Left ventricle myocardium inferior (tissue), 1 donor: ENCODE results near the gene FAM221B. TPM values are rescaled to one million over a fixed set of nuclear protein-coding genes. Genes with fewer than 3 reads are reported as not detected.

Experiments used
- DNase-seq: peaks from one replicate; pipeline ENCODE4 v3.0.0-alpha.2; 2020
- H3K27ac ChIP-seq: fragments of 200-600 bp; replicated peaks from 2 replicates; pipeline ENCODE4 v1.8.0; 2021
- H3K27me3 ChIP-seq: fragments of 200-600 bp; 2 replicates; pipeline ENCODE4 v1.8.0; 2021; ENCODE audit warnings: low read depth
- H3K36me3 ChIP-seq: fragments of 200-600 bp; 2 replicates; pipeline ENCODE4 v1.8.0; 2021
- H3K4me1 ChIP-seq: fragments of 200-600 bp; 2 replicates; pipeline ENCODE4 v1.8.0; 2021
- H3K4me3 ChIP-seq: fragments of 200-600 bp; 2 replicates; pipeline ENCODE4 v1.8.0; 2021; ENCODE audit warnings: mild to moderate bottlenecking, moderate library complexity
- H3K9me3 ChIP-seq: fragments of 200-600 bp; replicated peaks from 2 replicates; pipeline ENCODE4 v1.8.0; 2021
- CTCF ChIP-seq: fragments of 200-600 bp; IDR thresholded peaks from 2 replicates; pipeline ENCODE4 v1.8.0; 2021; ENCODE audit warnings: antibody characterized with exemption, mild to moderate bottlenecking, borderline replicate concordance
- intact Hi-C: fragments of 100-400 bp; cut with micrococcal nuclease; formaldehyde crosslinking; loops from one replicate; pipeline ENCODE4 v1.11.0; 2022
- total RNA-seq: library from RNA; stranded (reverse); fragmentation: NEBNext Ultra II Directional; extraction: Animal tissue kit (Norgen Biotek cat#: 25700); gene quantifications from one replicate; pipeline ENCODE4 v1.2.1, GENCODE V29; 2021
- donor health status: DM: no; HTN: yes; CAD: no; lungs with severe emphysema.

Gene FAM221B
- total RNA-seq, 1 donor from 2014 or later: not detected

- H3K4me3 ChIP-seq: no peak overlapping the region
- H3K36me3 ChIP-seq: no peaks in the 10 kb centered on the region
- peaks cover 31% of the 10 kb centered on the region for H3K4me1 ChIP-seq
- TF ChIP-seq CTCF: no peak
- H3K9me3 ChIP-seq: no peaks in the 10 kb centered on the region
- peak overlapping the region; percentile 35 for H3K27ac ChIP-seq
- intact Hi-C loops: no loop called here
- no peaks in the 10 kb centered on the region for H3K27me3 ChIP-seq
- no peak for DNase-seq
These were observed 53.5 kb downstream of the FAM221B start for GRCh38 chr9:35774907-35775635.

GRCh38 chr9:35771943-35772342 lies 56.6 kb downstream of the FAM221B start:
- Histone ChIP-seq H3K36me3 (no peaks in the 10 kb centered on the region), H3K27ac (peak overlapping the region; percentile 74), H3K9me3 (no peaks in the 10 kb centered on the region), H3K27me3 (no peaks in the 10 kb centered on the region), H3K4me3 (no peak overlapping the region), H3K4me1 (peaks cover 34% of the 10 kb centered on the region)
- no peak for DNase-seq
- intact Hi-C loops: no loop called here
- TF ChIP-seq CTCF: no peak

GRCh38 chr9:35771534-35771933 lies 57.0 kb downstream of the FAM221B start:
- Histone ChIP-seq H3K36me3 (no peaks in the 10 kb centered on the region), H3K27ac (peak overlapping the region; percentile 74), H3K27me3 (no peaks in the 10 kb centered on the region), H3K4me1 (peaks cover 34% of the 10 kb centered on the region), H3K4me3 (peak overlapping the region; percentile 26), H3K9me3 (no peaks in the 10 kb centered on the region)
- TF ChIP-seq CTCF: no peak
- intact Hi-C loops: no loop called here
- no peak for DNase-seq

- DNase-seq: peak; percentile 54
- Histone ChIP-seq H3K36me3 (no peaks in the 10 kb centered on the region), H3K9me3 (no peaks in the 10 kb centered on the region), H3K4me1 (peaks cover 34% of the 10 kb centered on the region), H3K27me3 (no peaks in the 10 kb centered on the region), H3K4me3 (peak overlapping the region; percentile 26), H3K27ac (peak overlapping the region; percentile 74)
- intact Hi-C loops: no loop called here
- TF ChIP-seq CTCF: no peak
These were observed 57.5 kb downstream of the FAM221B start for GRCh38 chr9:35771075-35771433.

GRCh38 chr9:35769763-35770162 lies 58.8 kb downstream of the FAM221B start:
- H3K27me3 ChIP-seq: no peaks in the 10 kb centered on the region
- no peak for TF ChIP-seq CTCF
- H3K4me3 ChIP-seq: no peak overlapping the region
- H3K36me3 ChIP-seq: no peaks in the 10 kb centered on the region
- intact Hi-C loops: no loop called here
- H3K4me1 ChIP-seq: peaks cover 26% of the 10 kb centered on the region
- no peak for DNase-seq
- H3K27ac ChIP-seq: no peak overlapping the region
- H3K9me3 ChIP-seq: no peaks in the 10 kb centered on the region
